Measurements from ENCODE around the gene NCCRP1. TPM values are rescaled to one million over a fixed set of nuclear protein-coding genes. Genes with fewer than 3 reads are reported as not detected.

Gene NCCRP1
- total and polyA plus RNA-seq, 4 donors = not detected

GRCh38 chr19:39187552-39187943 lies 9.2 kb upstream of the NCCRP1 start:
- DNase-seq (ENCODE audit: low spot score) = no peak
- no peaks in the 10 kb centered on the region for H3K27me3 ChIP-seq (ENCODE audit: control insufficient read depth in 4 of 4, insufficient read depth in 4 of 4, low read length in 3 of 4)
- H3K9ac ChIP-seq (ENCODE audit: low read depth in 1 of 2, low read length in 2 of 2) = no peak overlapping the region
- WGBS = 36% methylated on average over 8 of the region's 8 CpGs
- H3K4me1 ChIP-seq (ENCODE audit: control insufficient read depth in 4 of 4, insufficient read depth in 4 of 4, low read length in 3 of 4) = no peaks in the 10 kb centered on the region
- H3K9me3 ChIP-seq (ENCODE audit: control insufficient read depth in 4 of 4, low read length in 3 of 4) = no peaks in the 10 kb centered on the region
- no peak overlapping the region for H3K27ac ChIP-seq (ENCODE audit: low read depth in 1 of 2, low read length in 2 of 2)
- H3K4me3 ChIP-seq (ENCODE audit: low read depth in 1 of 3, low read length in 3 of 3) = no peak overlapping the region
- no peaks in the 10 kb centered on the region for H3K36me3 ChIP-seq (ENCODE audit: control insufficient read depth in 4 of 4, insufficient read depth in 3 of 4, low read depth in 1 of 4, low read length in 3 of 4)
- no peak for TF ChIP-seq RXRA (IDR thresholded peaks at IDR 0.05)
- TF ChIP-seq FOXA2 (IDR thresholded peaks at IDR 0.05) = no peak

- Histone ChIP-seq H3K36me3 (ENCODE audit: control insufficient read depth in 4 of 4, insufficient read depth in 3 of 4, low read depth in 1 of 4, low read length in 3 of 4) (no peaks in the 10 kb centered on the region), H3K27me3 (ENCODE audit: control insufficient read depth in 4 of 4, insufficient read depth in 4 of 4, low read length in 3 of 4) (peaks cover 0 to 3% (median 0%) of the 10 kb centered on the region in 4 donors), H3K9ac (ENCODE audit: low read depth in 1 of 2, low read length in 2 of 2) (no peak overlapping the region), H3K4me3 (ENCODE audit: low read depth in 1 of 3, low read length in 3 of 3) (no peak overlapping the region), H3K4me1 (ENCODE audit: control insufficient read depth in 4 of 4, insufficient read depth in 4 of 4, low read length in 3 of 4) (peaks cover 0 to 2% (median 0%) of the 10 kb centered on the region in 4 donors), H3K9me3 (ENCODE audit: control insufficient read depth in 4 of 4, low read length in 3 of 4) (no peaks in the 10 kb centered on the region), H3K27ac (ENCODE audit: low read depth in 1 of 2, low read length in 2 of 2) (no peak overlapping the region)
- TF ChIP-seq FOXA1 (IDR thresholded peaks at IDR 0.05) (no peak), JUND (IDR thresholded peaks at IDR 0.05) (no peak), EGR1 (IDR thresholded peaks at IDR 0.05; ENCODE audit: low read depth in 2 of 2) (no peak), RXRA (IDR thresholded peaks at IDR 0.05) (no peak)
- WGBS = 66% methylated on average over 6 of the region's 6 CpGs
- no peak for DNase-seq (ENCODE audit: low spot score)
Observed at GRCh38 chr19:39188960-39189359, 7.8 kb upstream of the NCCRP1 start.

- H3K4me3 ChIP-seq (ENCODE audit: low read depth in 1 of 3, low read length in 3 of 3) = no peak overlapping the region
- WGBS = 30% methylated on average over 11 of the region's 11 CpGs
- TF ChIP-seq GABPA (IDR thresholded peaks at IDR 0.05 in 1 of 2, conservative IDR thresholded peaks at IDR 0.05 in 1 of 2) (no peak), RXRA (IDR thresholded peaks at IDR 0.05) (no peak), HNF4G (IDR thresholded peaks at IDR 0.05) (no peak), REST (IDR thresholded peaks at IDR 0.05) (no peak)
- no peak overlapping the region for H3K9ac ChIP-seq (ENCODE audit: low read depth in 1 of 2, low read length in 2 of 2)
- no peak overlapping the region for H3K27ac ChIP-seq (ENCODE audit: low read depth in 1 of 2, low read length in 2 of 2)
- peaks cover 0 to 2% (median 0%) of the 10 kb centered on the region in 4 donors for H3K4me1 ChIP-seq (ENCODE audit: control insufficient read depth in 4 of 4, insufficient read depth in 4 of 4, low read length in 3 of 4)
- H3K27me3 ChIP-seq (ENCODE audit: control insufficient read depth in 4 of 4, insufficient read depth in 4 of 4, low read length in 3 of 4) = peaks cover 0 to 4% (median 0%) of the 10 kb centered on the region in 4 donors
- no peaks in the 10 kb centered on the region for H3K36me3 ChIP-seq (ENCODE audit: control insufficient read depth in 4 of 4, insufficient read depth in 3 of 4, low read depth in 1 of 4, low read length in 3 of 4)
- no peaks in the 10 kb centered on the region for H3K9me3 ChIP-seq (ENCODE audit: control insufficient read depth in 4 of 4, low read length in 3 of 4)
- no peak for DNase-seq (ENCODE audit: low spot score)
Observed at GRCh38 chr19:39190768-39191167, 6.0 kb upstream of the NCCRP1 start.

- H3K27me3 ChIP-seq (ENCODE audit: control insufficient read depth in 4 of 4, insufficient read depth in 4 of 4, low read length in 3 of 4) = peaks cover 0 to 16% (median 4%) of the 10 kb centered on the region in 4 donors
- 90% methylated on average over 2 of the region's 2 CpGs for WGBS
- no peaks in the 10 kb centered on the region for H3K9me3 ChIP-seq (ENCODE audit: control insufficient read depth in 4 of 4, low read length in 3 of 4)
- H3K27ac ChIP-seq (ENCODE audit: low read depth in 1 of 2, low read length in 2 of 2) = no peak overlapping the region
- TF ChIP-seq EGR1 (IDR thresholded peaks at IDR 0.05; ENCODE audit: low read depth in 2 of 2) (no peak), FOXA1 (IDR thresholded peaks at IDR 0.05) (no peak), SP1 (IDR thresholded peaks at IDR 0.05) (no peak), HNF4G (IDR thresholded peaks at IDR 0.05) (no peak), RAD21 (IDR thresholded peaks at IDR 0.05) (no peak), JUND (IDR thresholded peaks at IDR 0.05) (no peak), ZBTB33 (IDR thresholded peaks at IDR 0.05) (no peak)
- H3K4me1 ChIP-seq (ENCODE audit: control insufficient read depth in 4 of 4, insufficient read depth in 4 of 4, low read length in 3 of 4) = peaks cover 0 to 7% (median 2%) of the 10 kb centered on the region in 4 donors
- DNase-seq (ENCODE audit: low spot score) = no peak
- H3K9ac ChIP-seq (ENCODE audit: low read depth in 1 of 2, low read length in 2 of 2) = no peak overlapping the region
- no peak overlapping the region for H3K4me3 ChIP-seq (ENCODE audit: low read depth in 1 of 3, low read length in 3 of 3)
- no peaks in the 10 kb centered on the region for H3K36me3 ChIP-seq (ENCODE audit: control insufficient read depth in 4 of 4, insufficient read depth in 3 of 4, low read depth in 1 of 4, low read length in 3 of 4)
Observed at GRCh38 chr19:39192846-39193245, 3.9 kb upstream of the NCCRP1 start.

Measured in liver (tissue), 9 donors.